ENCODE measurements around the gene HNRNPDL. TPM values are rescaled to one million over a fixed set of nuclear protein-coding genes. Genes with fewer than 3 reads are reported as not detected.

Gene HNRNPDL
- total RNA-seq, 1 experiment from 2014 or later, result 472 TPM

DNA sequence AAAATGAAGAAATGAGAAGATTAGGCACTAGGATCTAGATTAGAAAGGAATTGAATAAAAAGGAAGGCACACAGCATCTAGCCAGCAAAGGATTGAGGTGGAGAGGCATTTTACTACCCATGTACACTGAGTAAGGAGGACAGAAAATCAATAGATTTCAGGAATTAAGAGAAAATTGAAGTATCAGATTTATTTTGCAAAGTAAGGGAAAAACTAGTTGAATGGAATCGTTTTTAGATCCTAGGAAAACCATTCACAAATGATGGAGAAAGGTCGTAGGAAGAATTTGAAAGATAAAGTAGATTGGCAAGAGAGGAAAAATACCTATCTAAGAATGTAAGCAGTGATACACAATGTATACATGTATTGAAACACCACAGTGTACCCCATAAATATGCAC, 31.4 kb upstream of the HNRNPDL start:
- H2BK12ac ChIP-seq (ENCODE audit: insufficient read length, low read depth, low read length), result no peak overlapping the region
- Mint-ChIP-seq H3K36me3 (ENCODE audit: insufficient read depth in 1 of 3, low read depth in 3 of 3) (peaks cover 31 to 71% (median 49%) of the 10 kb centered on the region in 3 experiments), H3K9me3 (no peaks in the 10 kb centered on the region), H3K4me1 (peaks cover 2% of the 10 kb centered on the region in 2 experiments; a peak in 2 of 4 replicates), H3K27me3 (ENCODE audit: low read depth) (no peaks in the 10 kb centered on the region), H3K27ac (no peak overlapping the region), H3K4me3 (no peak overlapping the region)
- H3K14ac ChIP-seq (ENCODE audit: insufficient read depth, low read length), result no peak overlapping the region
- H3K56ac ChIP-seq (ENCODE audit: insufficient read length, low read depth, low read length), result no peak overlapping the region
- H4K91ac ChIP-seq (ENCODE audit: insufficient read length, low read depth, low read length), result no peak overlapping the region
- H3K27me3 ChIP-seq (ENCODE audit: insufficient read depth, low read length), result no peaks in the 10 kb centered on the region
- TF ChIP-seq, protein P1, sequence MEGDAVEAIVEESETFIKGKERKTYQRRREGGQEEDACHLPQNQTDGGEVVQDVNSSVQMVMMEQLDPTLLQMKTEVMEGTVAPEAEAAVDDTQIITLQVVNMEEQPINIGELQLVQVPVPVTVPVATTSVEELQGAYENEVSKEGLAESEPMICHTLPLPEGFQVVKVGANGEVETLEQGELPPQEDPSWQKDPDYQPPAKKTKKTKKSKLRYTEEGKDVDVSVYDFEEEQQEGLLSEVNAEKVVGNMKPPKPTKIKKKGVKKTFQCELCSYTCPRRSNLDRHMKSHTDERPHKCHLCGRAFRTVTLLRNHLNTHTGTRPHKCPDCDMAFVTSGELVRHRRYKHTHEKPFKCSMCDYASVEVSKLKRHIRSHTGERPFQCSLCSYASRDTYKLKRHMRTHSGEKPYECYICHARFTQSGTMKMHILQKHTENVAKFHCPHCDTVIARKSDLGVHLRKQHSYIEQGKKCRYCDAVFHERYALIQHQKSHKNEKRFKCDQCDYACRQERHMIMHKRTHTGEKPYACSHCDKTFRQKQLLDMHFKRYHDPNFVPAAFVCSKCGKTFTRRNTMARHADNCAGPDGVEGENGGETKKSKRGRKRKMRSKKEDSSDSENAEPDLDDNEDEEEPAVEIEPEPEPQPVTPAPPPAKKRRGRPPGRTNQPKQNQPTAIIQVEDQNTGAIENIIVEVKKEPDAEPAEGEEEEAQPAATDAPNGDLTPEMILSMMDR (conservative IDR thresholded peaks at IDR 0.05), result no peak
- no peaks in the 10 kb centered on the region for H3K9me3 ChIP-seq (ENCODE audit: control insufficient read depth, low read depth, low read length)
- H3K79me1 ChIP-seq (ENCODE audit: insufficient read depth, low read depth, low read length, poor library complexity, severe bottlenecking), result no peaks in the 10 kb centered on the region
- WGBS (ENCODE audit: extremely low coverage, insufficient read length, low lambda C conversion rate), result no CpG with 5 or more reads among the region's 2 CpGs
- no peak overlapping the region for H2BK15ac ChIP-seq (ENCODE audit: low read depth, low read length)
- H3K4ac ChIP-seq (ENCODE audit: low read depth, low read length), result no peak overlapping the region
- no peak overlapping the region for H2AK5ac ChIP-seq (ENCODE audit: insufficient read length, low read length)
- no peak overlapping the region for H3K18ac ChIP-seq (ENCODE audit: insufficient read length, low read depth, low read length)
- no peak overlapping the region for H2BK120ac ChIP-seq (ENCODE audit: low read depth, low read length, poor library complexity, severe bottlenecking)
- no peak overlapping the region for H3K9ac ChIP-seq (ENCODE audit: extremely low read depth, insufficient read length, low read length)
- no peak overlapping the region for H2BK20ac ChIP-seq (ENCODE audit: low read depth, low read length, poor library complexity, severe bottlenecking)
- H3K4me2 ChIP-seq (ENCODE audit: insufficient read depth, insufficient read length, low read length), result no peak overlapping the region
- H3K23ac ChIP-seq (ENCODE audit: insufficient read length, low read depth, low read length), result no peak overlapping the region
- H3K4me1 ChIP-seq (ENCODE audit: insufficient read depth, low read length), result no peaks in the 10 kb centered on the region
- no peaks in the 10 kb centered on the region for H3K79me2 ChIP-seq (ENCODE audit: insufficient read depth, low read length)
- no peak overlapping the region for H3K27ac ChIP-seq (ENCODE audit: insufficient read length, low read depth, low read length)
- H2AFZ ChIP-seq (ENCODE audit: low read length), result no peak overlapping the region
- H3T11ph ChIP-seq (ENCODE audit: low read length), result no peak overlapping the region
- H4K8ac ChIP-seq (replicated peaks; ENCODE audit: insufficient read length, low read depth, low read length), result no peak overlapping the region
- H4K20me1 ChIP-seq (ENCODE audit: control insufficient read depth, insufficient read depth, insufficient read length), result no peaks in the 10 kb centered on the region
- no peak overlapping the region for H4K5ac ChIP-seq (ENCODE audit: insufficient read length, low read depth, low read length)
- no peak overlapping the region for H2BK5ac ChIP-seq (ENCODE audit: insufficient read length, low read length)
- no peaks in the 10 kb centered on the region for H3K23me2 ChIP-seq (ENCODE audit: insufficient read length, low read depth, low read length, poor library complexity, severe bottlenecking)
- no peak for DNase-seq
